ENCODE measurements around the gene LRCH2. TPM values are rescaled to one million over a fixed set of nuclear protein-coding genes. Genes with fewer than 3 reads are reported as not detected.
"Not testable (repeated sequence)": the region's sequence is repeated elsewhere in the genome, so short reads cannot be mapped to it uniquely, and the experiment has no call there.

LRCH2 gene
- total and polyA plus RNA-seq, 2 experiments from 2014 or later, result 5.7 to 26.2 TPM

GRCh38 chrX:115226929-115227328 lies 7.0 kb downstream of the LRCH2 start:
- H2AFZ ChIP-seq, result no peak overlapping the region
- peak; percentile 67 for DNase-seq (ENCODE audit: low spot score)
- peaks cover 8% of the 10 kb centered on the region for H3K4me1 ChIP-seq (ENCODE audit: insufficient read depth)
- WGBS (ENCODE audit: low lambda C conversion rate, missing lambda C conversion rate), result 13% methylated on average over 1 of the region's 1 CpG
- no peaks in the 10 kb centered on the region for H3K36me3 ChIP-seq (replicated peaks; ENCODE audit: insufficient read depth, low read depth)
- H3K4me2 ChIP-seq, result no peak overlapping the region
- H3K4me3 ChIP-seq, result no peak overlapping the region
- peaks cover 3% of the 10 kb centered on the region for H4K20me1 ChIP-seq (ENCODE audit: insufficient read depth, poor library complexity, severe bottlenecking)
- H3K9me2 ChIP-seq (replicated peaks; ENCODE audit: insufficient read depth), result no peaks in the 10 kb centered on the region
- no peak for TF ChIP-seq EZH2 (IDR thresholded peaks at IDR 0.05; ENCODE audit: borderline replicate concordance)
- peak; percentile 76 for TF ChIP-seq CTCF (IDR thresholded peaks at IDR 0.05; ENCODE audit: poor library complexity)
- no peak overlapping the region for H3K27ac ChIP-seq
- no peaks in the 10 kb centered on the region for H3K9me3 ChIP-seq (ENCODE audit: low read depth)
- no peaks in the 10 kb centered on the region for H3K27me3 ChIP-seq
- peaks cover 91% of the 10 kb centered on the region for H3K79me2 ChIP-seq

- H3K4me2 ChIP-seq; H3K9me3 ChIP-seq (ENCODE audit: low read depth); DNase-seq (ENCODE audit: low spot score); H3K36me3 ChIP-seq (replicated peaks; ENCODE audit: insufficient read depth, low read depth); H3K27me3 ChIP-seq; H3K9me2 ChIP-seq (replicated peaks; ENCODE audit: insufficient read depth); H4K20me1 ChIP-seq (ENCODE audit: insufficient read depth, poor library complexity, severe bottlenecking); H3K4me1 ChIP-seq (ENCODE audit: insufficient read depth); H2AFZ ChIP-seq; H3K4me3 ChIP-seq; H3K27ac ChIP-seq: not testable (repeated sequence)
- WGBS (ENCODE audit: low lambda C conversion rate, missing lambda C conversion rate), result 91% methylated on average over 4 of the region's 4 CpGs
- peaks cover 75% of the 10 kb centered on the region for H3K79me2 ChIP-seq
Measured at GRCh38 chrX:115217346-115217745, 16.6 kb downstream of the LRCH2 start.

GRCh38 chrX:115214605-115215004 lies 19.3 kb downstream of the LRCH2 start:
- H3K27ac ChIP-seq, result no peak overlapping the region
- no peak overlapping the region for H2AFZ ChIP-seq
- H3K36me3 ChIP-seq (replicated peaks; ENCODE audit: insufficient read depth, low read depth), result no peaks in the 10 kb centered on the region
- no peaks in the 10 kb centered on the region for H3K27me3 ChIP-seq
- no peaks in the 10 kb centered on the region for H3K9me2 ChIP-seq (replicated peaks; ENCODE audit: insufficient read depth)
- no peak overlapping the region for H3K4me2 ChIP-seq
- 77% methylated on average over 3 of the region's 3 CpGs for WGBS (ENCODE audit: low lambda C conversion rate, missing lambda C conversion rate)
- H3K79me2 ChIP-seq, result peaks cover 69% of the 10 kb centered on the region
- TF ChIP-seq CTCF (IDR thresholded peaks at IDR 0.05; ENCODE audit: poor library complexity) (no peak), EZH2 (IDR thresholded peaks at IDR 0.05; ENCODE audit: borderline replicate concordance) (no peak), EZH2phosphoT487 (IDR thresholded peaks at IDR 0.05; ENCODE audit: low read depth, severe bottlenecking, unreplicated experiment) (no peak)
- DNase-seq (ENCODE audit: low spot score), result no peak
- H3K4me1 ChIP-seq (ENCODE audit: insufficient read depth), result no peaks in the 10 kb centered on the region
- no peaks in the 10 kb centered on the region for H3K9me3 ChIP-seq (ENCODE audit: low read depth)
- no peak overlapping the region for H3K4me3 ChIP-seq
- peaks cover 6% of the 10 kb centered on the region for H4K20me1 ChIP-seq (ENCODE audit: insufficient read depth, poor library complexity, severe bottlenecking)

- Histone ChIP-seq H3K36me3 (replicated peaks; ENCODE audit: insufficient read depth, low read depth) (no peaks in the 10 kb centered on the region), H2AFZ (no peak overlapping the region)
- WGBS (ENCODE audit: low lambda C conversion rate, missing lambda C conversion rate), result 77% methylated on average over 1 of the region's 1 CpG
Measured at GRCh38 chrX:115214151-115214550, 19.7 kb downstream of the LRCH2 start.

GRCh38 chrX:115209547-115209946 lies 24.3 kb downstream of the LRCH2 start:
- not testable (repeated sequence) for H3K4me1 ChIP-seq (ENCODE audit: insufficient read depth)

More at GRCh38 chrX:115214151-115214550, 19.7 kb downstream of the LRCH2 start:
- H3K9me3 ChIP-seq (ENCODE audit: low read depth), result no peaks in the 10 kb centered on the region
- no peak overlapping the region for H3K4me2 ChIP-seq
- H3K4me1 ChIP-seq (ENCODE audit: insufficient read depth), result no peaks in the 10 kb centered on the region
- peaks cover 65% of the 10 kb centered on the region for H3K79me2 ChIP-seq
- no peaks in the 10 kb centered on the region for H3K27me3 ChIP-seq
- no peak overlapping the region for H3K4me3 ChIP-seq
- peaks cover 6% of the 10 kb centered on the region for H4K20me1 ChIP-seq (ENCODE audit: insufficient read depth, poor library complexity, severe bottlenecking)
- no peak overlapping the region for H3K27ac ChIP-seq
- H3K9me2 ChIP-seq (replicated peaks; ENCODE audit: insufficient read depth), result no peaks in the 10 kb centered on the region
- TF ChIP-seq EZH2phosphoT487 (IDR thresholded peaks at IDR 0.05; ENCODE audit: low read depth, severe bottlenecking, unreplicated experiment) (no peak), CTCF (IDR thresholded peaks at IDR 0.05; ENCODE audit: poor library complexity) (no peak), EZH2 (IDR thresholded peaks at IDR 0.05; ENCODE audit: borderline replicate concordance) (no peak)
- no peak for DNase-seq (ENCODE audit: low spot score)

More at GRCh38 chrX:115209547-115209946, 24.3 kb downstream of the LRCH2 start:
- not testable (repeated sequence) for H3K27ac ChIP-seq; H3K36me3 ChIP-seq (replicated peaks; ENCODE audit: insufficient read depth, low read depth); H3K27me3 ChIP-seq; H3K4me3 ChIP-seq; DNase-seq (ENCODE audit: low spot score); H3K9me2 ChIP-seq (replicated peaks; ENCODE audit: insufficient read depth); H3K4me2 ChIP-seq; H3K9me3 ChIP-seq (ENCODE audit: low read depth); H2AFZ ChIP-seq; H4K20me1 ChIP-seq (ENCODE audit: insufficient read depth, poor library complexity, severe bottlenecking)
- peaks cover 62% of the 10 kb centered on the region for H3K79me2 ChIP-seq
